ENCODE results near the gene PTPA. TPM values are rescaled to one million over a fixed set of nuclear protein-coding genes. Genes with fewer than 3 reads are reported as not detected.

PTPA gene
- total and polyA plus RNA-seq, 2 of the 4 experiments (the other 2 are of a cell fraction) = 124 to 149 TPM

GRCh38 chr9:129125478-129125877 is 14.3 kb downstream of the PTPA start:
- Histone ChIP-seq H3K18ac (ENCODE audit: low read depth, low read length) (no peak overlapping the region), H2BK20ac (ENCODE audit: low read depth, low read length) (no peak overlapping the region), H3K9me1 (ENCODE audit: insufficient read depth, low read length) (peaks cover 8% of the 10 kb centered on the region; the same call in 1 of the 2 replicates), H3K27ac (ENCODE audit: insufficient read depth, low read length) (no peak overlapping the region), H2BK120ac (ENCODE audit: low read depth, low read length) (no peak overlapping the region), H3K9ac (ENCODE audit: low read depth, low read length) (no peak overlapping the region), H3K4ac (ENCODE audit: low read depth, low read length) (no peak overlapping the region), H3K4me1 (ENCODE audit: control insufficient read depth, insufficient read depth, low read length) (peaks cover 5% of the 10 kb centered on the region), H4K8ac (ENCODE audit: low read depth in 2 of 2, low read length in 2 of 2) (no peak overlapping the region), H3K27me3 (ENCODE audit: control insufficient read depth, insufficient read depth, low read length) (no peaks in the 10 kb centered on the region), H3K79me1 (ENCODE audit: low read depth in 1 of 2, low read length in 2 of 2) (peaks cover 19 to 68% of the 10 kb centered on the region in 2 experiments), H3K9me3 (ENCODE audit: control insufficient read depth, insufficient read depth, low read length) (no peaks in the 10 kb centered on the region), H2BK5ac (ENCODE audit: low read depth, low read length, poor library complexity, severe bottlenecking) (no peak overlapping the region), H2BK15ac (ENCODE audit: low read depth, low read length) (no peak overlapping the region), H4K20me1 (ENCODE audit: insufficient read depth, low read length) (peaks cover 13% of the 10 kb centered on the region), H4K91ac (ENCODE audit: insufficient read depth, low read depth, low read length) (no peak overlapping the region), H3K4me2 (ENCODE audit: low read depth, low read length) (no peak overlapping the region), H3K4me3 (ENCODE audit: insufficient read depth, low read depth, low read length) (no peak overlapping the region), H2AK9ac (replicated peaks; ENCODE audit: low read depth, low read length, poor library complexity) (no peak overlapping the region), H3K36me3 (ENCODE audit: control insufficient read depth, insufficient read depth, low read length) (peaks cover 44% of the 10 kb centered on the region), H2AK5ac (ENCODE audit: low read depth, low read length) (no peak overlapping the region), H3K14ac (replicated peaks; ENCODE audit: low read depth, low read length) (no peak overlapping the region), H2AFZ (replicated peaks; ENCODE audit: low read length, poor library complexity) (no peak overlapping the region), H3K56ac (ENCODE audit: extremely low read depth, insufficient read depth, low read length) (no peak overlapping the region), H3K23ac (ENCODE audit: low read depth, low read length) (no peak overlapping the region), H4K5ac (ENCODE audit: low read depth, low read length) (no peak overlapping the region)
- 100% methylated on average over 2 of the region's 8 CpGs; no CpG with 5 or more reads in 1 of the 2 experiments for WGBS, 2 experiments (ENCODE audit: extremely low coverage in 2 of 2, insufficient read length in 1 of 2)
- no TSS peak for BruUV-seq (replicated peaks)
- dilution Hi-C loops (cut with HindIII; ENCODE audit: low sequenced_read_pairs, unreplicated experiment) = no loop called here
- in situ Hi-C loops (cut with MboI; ENCODE audit: low sequenced_read_pairs) = no loop called here
- TF ChIP-seq RFX5 (IDR thresholded peaks at IDR 0.05; ENCODE audit: low read depth, low read length) = no peak
- TF ChIP-seq SMC3 (IDR thresholded peaks at IDR 0.05; ENCODE audit: low read depth, low read length) = no peak
- TF ChIP-seq FOS (IDR thresholded peaks at IDR 0.05; ENCODE audit: low read depth, low read length) = 0 out of 2 replicates have a peak, but pooled peaks have one; percentile 8
- TF ChIP-seq BHLHE40 (IDR thresholded peaks at IDR 0.05; ENCODE audit: low read depth, low read length) = 0 out of 2 replicates have a peak, but pooled peaks have one; percentile 4
- TF ChIP-seq NFE2L2 (IDR thresholded peaks at IDR 0.05; ENCODE audit: low read depth, low read length) = no peak
- no peak for TF ChIP-seq CHD1 (IDR thresholded peaks at IDR 0.05; ENCODE audit: low read depth, low read length)
- peak; percentile 77 for TF ChIP-seq CEBPB (IDR thresholded peaks at IDR 0.05; ENCODE audit: low read depth, low read length)
- intact Hi-C loops (cut with micrococcal nuclease) = no loop called here
- ChIA-PET POLR2A (ENCODE audit: unreplicated experiment) (interaction anchor here (0.6 kb wide), 1 partner anchor 8 kb away, joined by 3 read pairs; no protein-coding TSS in a partner anchor), CTCF (interaction anchor here (1.1 kb wide), 1 partner anchor 16 kb away, joined by 3 read pairs; no protein-coding TSS in a partner anchor)
- ATAC-seq (ENCODE audit: low read depth) (peak; percentile 70), DNase-seq (peak; percentile 91)

Data from IMR-90 (cell line).